Stimulated activated naive CD8-positive, alpha-beta T cell treated with anti-CD3 and anti-CD28 coated beads, Interleukin-15, amount 100 ng/mL, for 72 hours (primary cell): ENCODE data around the gene GALK2.
"Not testable (repeated sequence)": the region's sequence is repeated elsewhere in the genome, so short reads cannot be mapped to it uniquely, and the experiment has no call there.

Source experiments
- ATAC-seq: fragments of 150-1000 bp; cut with Tn5 transposase; 2 replicates; pipeline ENCODE4 v1.10.0; 2021; ENCODE audit warnings: mild to moderate bottlenecking, moderate library complexity
- DNase-seq, 2 donors: peaks; one replicate each; pipeline ENCODE4 v3.0.0; 2021 to 2022
- H3K27ac Mint-ChIP-seq, 2 donors: one replicate each; pipeline ENCODE4 v1.8.0; 2022; ENCODE audit warnings: mild to moderate bottlenecking in 2 of 2, mixed read lengths in 2 of 2, moderate library complexity in 2 of 2
- H3K27me3 Mint-ChIP-seq: one replicate; pipeline ENCODE4 v1.8.0; 2022; ENCODE audit warnings: mixed read lengths
- H3K4me1 Mint-ChIP-seq: one replicate; pipeline ENCODE4 v1.8.0; 2022; ENCODE audit warnings: mild to moderate bottlenecking, mixed read lengths
- H3K4me3 Mint-ChIP-seq, 2 donors: one replicate each; pipeline ENCODE4 v1.8.0; 2022; ENCODE audit warnings: mild to moderate bottlenecking in 2 of 2, mixed read lengths in 2 of 2, moderate library complexity in 1 of 2
- H3K9me3 Mint-ChIP-seq, 2 donors: one replicate each; pipeline ENCODE4 v1.8.0; 2022; ENCODE audit warnings: mixed read lengths in 2 of 2

GALK2 gene

DNA sequence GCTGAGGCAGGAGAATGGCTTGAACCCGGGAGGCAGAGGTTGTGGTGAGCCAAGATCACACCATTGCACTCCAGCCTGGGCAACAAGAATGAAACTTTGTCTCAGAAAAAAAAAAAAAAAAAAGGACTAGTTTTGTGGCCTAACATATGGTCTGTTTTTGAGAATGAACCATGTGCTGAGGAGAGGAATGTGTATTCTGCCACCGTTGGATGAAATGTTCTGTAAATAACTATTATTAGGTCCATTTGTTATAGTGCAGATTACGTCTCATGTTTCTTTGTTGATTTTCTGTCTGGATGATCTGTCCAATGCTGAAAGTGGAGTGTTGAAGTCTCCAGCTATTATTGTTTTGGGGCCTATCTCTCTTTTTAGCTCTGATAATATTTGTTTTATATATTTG, 13.7 kb downstream of the GALK2 start:
- not testable (repeated sequence) for H3K27ac Mint-ChIP-seq, H3K4me3 Mint-ChIP-seq, DNase-seq, ATAC-seq, H3K27me3 Mint-ChIP-seq
- peaks cover 41% of the 10 kb centered on the region for H3K4me1 Mint-ChIP-seq
- peaks cover 0 to 19% of the 10 kb centered on the region in 2 donors for H3K9me3 Mint-ChIP-seq

DNA sequence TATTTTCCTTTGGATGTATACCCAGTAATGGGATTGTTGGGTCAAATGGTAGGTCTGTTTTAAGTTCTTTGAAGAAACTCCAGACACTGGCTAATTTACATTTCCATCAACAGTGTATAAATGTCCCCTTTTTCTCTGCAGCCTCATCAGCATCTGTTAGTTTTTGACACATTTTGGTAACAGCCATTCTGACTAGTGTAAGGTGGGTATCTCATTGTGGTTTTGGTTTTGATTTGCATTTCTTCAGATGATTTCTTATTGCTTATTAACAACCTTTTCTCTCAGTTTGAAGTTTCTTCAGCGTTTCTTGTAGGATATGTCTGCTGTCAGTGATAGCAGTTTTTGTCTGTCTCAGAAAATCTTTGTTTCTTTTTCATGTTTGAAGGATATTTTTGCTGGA, 15.4 kb downstream of the GALK2 start:
- Mint-ChIP-seq H3K4me1 (peaks cover 41% of the 10 kb centered on the region), H3K4me3 (no peak overlapping the region), H3K9me3 (peaks cover 0 to 19% of the 10 kb centered on the region in 2 donors), H3K27ac (peak overlapping the region in 1 of 2 donors; percentile 28), H3K27me3 (no peaks in the 10 kb centered on the region)
- ATAC-seq (peak; percentile 71), DNase-seq (no peak)

DNA sequence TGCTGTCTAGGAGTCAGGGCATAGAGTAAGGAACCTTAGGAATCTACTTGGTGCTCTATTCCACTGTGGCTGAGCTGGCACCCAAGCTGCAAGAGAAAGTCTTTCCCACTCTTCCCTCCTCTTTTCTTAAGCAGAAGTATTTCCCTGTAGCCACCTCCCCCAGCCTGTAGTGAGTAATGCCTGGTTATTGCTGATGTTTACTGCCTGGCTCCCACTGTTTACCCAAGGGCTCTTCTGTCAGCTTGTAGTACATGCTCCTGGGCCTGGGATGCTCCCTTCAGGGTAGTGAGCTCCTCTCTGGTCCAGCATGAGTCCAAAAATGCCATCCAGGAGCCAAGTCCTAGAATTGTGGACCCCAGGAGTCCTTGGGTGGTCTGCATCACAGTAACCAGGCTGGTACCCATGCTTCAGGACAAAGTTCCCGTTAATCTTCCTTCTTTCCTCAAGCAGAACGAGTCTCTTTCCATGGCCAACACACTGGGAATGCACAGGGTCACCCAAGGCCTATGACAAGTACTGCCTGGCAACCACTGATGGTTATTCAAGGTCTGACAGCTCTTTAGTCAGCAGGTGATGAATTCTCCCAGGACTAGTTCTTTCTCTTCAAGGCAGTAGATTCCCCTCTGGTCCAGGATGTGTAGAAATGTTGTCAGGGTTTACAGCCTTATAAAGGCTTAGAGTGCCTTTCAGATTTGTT, 17.6 kb downstream of the GALK2 start:
- H3K4me3 Mint-ChIP-seq = no peak overlapping the region
- peaks cover 54% of the 10 kb centered on the region for H3K4me1 Mint-ChIP-seq
- no peaks in the 10 kb centered on the region for H3K27me3 Mint-ChIP-seq

DNA sequence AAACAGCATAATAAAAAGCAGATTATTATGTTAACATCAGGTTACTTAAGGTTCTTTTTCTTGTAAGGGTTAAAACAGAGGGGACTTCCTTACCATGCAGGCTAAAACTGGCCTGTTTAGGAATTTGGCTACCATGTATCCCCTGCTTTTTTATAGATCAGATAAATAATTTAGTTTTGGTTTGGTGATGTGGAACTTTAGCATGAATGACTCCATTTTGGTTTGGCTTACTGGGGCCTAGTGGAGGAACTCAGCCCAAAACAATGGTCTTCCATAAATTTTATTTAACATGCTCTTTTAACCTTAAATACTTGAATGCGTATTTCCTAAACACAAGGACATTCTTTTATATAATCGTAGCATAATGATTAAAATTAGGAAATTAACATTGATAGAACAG, 18.9 kb downstream of the GALK2 start:
- H3K27ac Mint-ChIP-seq = no peak overlapping the region
- H3K4me1 Mint-ChIP-seq = peaks cover 54% of the 10 kb centered on the region
- H3K4me3 Mint-ChIP-seq = no peak overlapping the region
- ATAC-seq (no peak), DNase-seq (no peak)
- peaks cover 0 to 15% of the 10 kb centered on the region in 2 donors for H3K9me3 Mint-ChIP-seq
- no peaks in the 10 kb centered on the region for H3K27me3 Mint-ChIP-seq

More for the DNA sequence above, 17.6 kb downstream of the GALK2 start:
- peak overlapping the region in 1 of 2 donors; percentile 17 for H3K27ac Mint-ChIP-seq
- DNase-seq (no peak), ATAC-seq (no peak)
- peaks cover 0 to 15% of the 10 kb centered on the region in 2 donors for H3K9me3 Mint-ChIP-seq

DNA sequence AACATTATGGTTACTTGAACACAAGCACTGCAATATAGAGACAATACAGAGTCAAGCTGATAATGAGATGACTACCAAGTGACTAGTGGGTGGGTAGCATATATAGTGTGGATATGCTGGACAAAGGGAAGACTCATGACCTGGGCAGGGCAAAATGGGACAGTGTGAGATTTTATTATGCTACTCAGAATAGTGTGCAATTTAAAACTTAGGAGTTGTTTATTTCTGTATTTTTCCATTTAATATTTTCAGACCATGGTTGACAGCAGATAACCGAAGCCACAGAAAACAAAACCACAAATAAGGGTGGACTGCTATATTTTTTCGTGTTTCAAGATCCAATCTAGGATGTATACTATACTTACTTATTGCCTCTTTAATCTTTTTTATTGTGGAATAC, 19.6 kb downstream of the GALK2 start:
- peaks cover 0 to 9% of the 10 kb centered on the region in 2 donors for H3K9me3 Mint-ChIP-seq
- peaks cover 49% of the 10 kb centered on the region for H3K4me1 Mint-ChIP-seq
- no peak overlapping the region for H3K27ac Mint-ChIP-seq
- no peak for DNase-seq
- no peak for ATAC-seq
- no peak overlapping the region for H3K4me3 Mint-ChIP-seq
- H3K27me3 Mint-ChIP-seq = no peaks in the 10 kb centered on the region

DNA sequence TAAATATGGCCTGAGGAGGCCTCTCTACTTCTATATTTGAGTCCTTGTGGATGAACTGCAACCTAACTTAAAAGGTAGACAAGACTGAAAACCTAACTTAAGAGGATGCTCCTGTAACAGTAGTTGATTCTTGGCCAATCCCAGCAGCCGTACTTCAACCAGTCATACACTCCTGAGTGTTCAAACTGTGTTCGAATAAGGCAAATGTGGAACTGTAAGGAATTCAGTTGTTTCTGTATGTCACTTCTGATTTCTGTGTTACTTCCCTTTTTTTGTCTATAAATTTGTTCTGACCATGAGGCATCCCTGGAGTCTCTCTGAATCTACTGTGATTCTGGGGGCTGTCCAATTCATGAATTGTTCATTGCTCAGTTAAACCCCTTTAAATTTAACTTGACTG, 20.5 kb downstream of the GALK2 start:
- Mint-ChIP-seq H3K4me1 (peaks cover 43% of the 10 kb centered on the region), H3K9me3 (peaks cover 0 to 6% of the 10 kb centered on the region in 2 donors), H3K27ac (no peak overlapping the region), H3K27me3 (no peaks in the 10 kb centered on the region), H3K4me3 (no peak overlapping the region)
- DNase-seq = no peak
- ATAC-seq = no peak

DNA sequence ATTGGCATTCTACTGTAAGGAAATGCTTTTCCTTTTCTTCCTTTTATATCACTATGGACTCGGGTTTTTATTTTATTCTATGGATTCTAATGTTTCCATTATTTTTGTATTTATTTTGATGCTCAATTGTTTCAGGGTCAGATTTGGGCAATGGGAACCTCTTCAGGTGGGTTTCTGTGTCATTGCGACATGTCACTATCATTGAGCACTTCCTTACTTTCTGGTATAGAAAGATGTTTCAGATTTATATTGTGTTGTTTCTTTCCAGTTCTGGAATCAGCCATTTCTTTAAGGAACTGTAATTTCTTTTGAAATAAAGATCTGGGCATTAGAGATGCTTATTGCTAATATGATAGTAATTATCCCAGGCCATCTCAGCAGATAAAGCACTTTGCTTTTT, 21.8 kb downstream of the GALK2 start:
- H3K9me3 Mint-ChIP-seq = no peaks in the 10 kb centered on the region
- no peak overlapping the region for H3K4me3 Mint-ChIP-seq
- peaks cover 41% of the 10 kb centered on the region for H3K4me1 Mint-ChIP-seq
- no peaks in the 10 kb centered on the region for H3K27me3 Mint-ChIP-seq
- no peak for ATAC-seq
- DNase-seq = no peak
- H3K27ac Mint-ChIP-seq = no peak overlapping the region

DNA sequence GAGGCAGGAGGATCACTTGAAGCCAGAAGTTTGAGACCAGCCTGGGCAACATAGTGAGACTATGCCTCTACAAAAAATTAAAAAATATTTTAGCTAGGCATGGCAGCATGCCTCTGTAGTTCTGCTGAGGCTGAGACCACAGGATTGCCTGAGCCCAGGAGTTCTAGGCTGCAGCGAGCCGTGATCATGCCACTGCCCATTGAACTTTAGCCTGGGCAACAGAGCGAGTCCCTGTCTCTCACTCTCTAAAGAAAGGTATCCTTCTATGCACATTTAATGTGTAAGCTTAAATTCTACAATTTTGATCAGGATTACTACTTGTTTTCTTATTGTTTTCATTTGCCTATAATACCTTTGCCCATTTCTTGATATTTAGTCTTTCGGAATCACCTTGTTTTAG, 26.8 kb downstream of the GALK2 start:
- Mint-ChIP-seq H3K9me3 (no peaks in the 10 kb centered on the region), H3K27ac (no peak overlapping the region), H3K4me1 (peaks cover 13% of the 10 kb centered on the region), H3K4me3 (no peak overlapping the region), H3K27me3 (no peaks in the 10 kb centered on the region)
- DNase-seq (no peak), ATAC-seq (no peak)

DNA sequence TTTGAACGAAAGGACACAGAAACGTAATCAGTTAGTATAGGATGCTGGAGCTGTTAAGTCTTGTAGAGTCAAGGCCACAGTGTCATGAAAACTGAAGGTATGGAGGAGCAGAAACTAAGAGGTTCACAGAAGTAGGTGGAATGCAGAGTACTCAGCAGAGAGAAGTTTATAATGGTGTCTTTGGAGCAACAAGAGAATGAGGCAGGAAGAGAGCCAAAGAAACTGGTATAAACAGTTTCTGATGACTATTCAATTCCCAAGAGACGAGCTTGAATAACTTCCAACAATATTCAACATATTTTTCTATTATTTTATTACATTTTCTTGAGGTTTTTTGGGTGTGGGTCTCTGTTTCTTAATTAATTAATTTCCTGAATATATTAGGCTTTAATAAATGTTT, 29.6 kb downstream of the GALK2 start:
- H3K4me3 Mint-ChIP-seq = no peak overlapping the region
- H3K9me3 Mint-ChIP-seq = peaks cover under 1 to 1% of the 10 kb centered on the region in 2 donors
- ATAC-seq (no peak), DNase-seq (no peak)
- H3K27me3 Mint-ChIP-seq = no peaks in the 10 kb centered on the region
- H3K4me1 Mint-ChIP-seq = peaks cover 11% of the 10 kb centered on the region
- no peak overlapping the region for H3K27ac Mint-ChIP-seq

DNA sequence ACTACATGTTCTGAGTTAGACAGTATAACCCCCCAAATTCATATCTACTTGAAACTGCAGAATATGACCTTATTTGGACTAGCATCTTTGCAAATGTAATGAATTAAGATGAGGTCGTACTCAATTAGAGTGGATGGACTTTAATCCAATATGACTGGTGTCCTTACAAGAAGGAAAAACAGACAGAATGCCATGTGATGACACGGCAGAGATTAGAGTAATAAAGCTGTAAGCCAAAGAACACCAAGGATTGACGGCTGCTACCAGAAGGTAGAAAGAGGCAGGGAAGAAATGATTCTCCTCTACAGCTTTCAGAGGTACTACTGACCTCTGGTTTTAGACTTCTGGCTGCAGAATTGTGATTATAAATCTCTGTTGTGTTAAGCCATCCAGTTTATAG, 30.3 kb downstream of the GALK2 start:
- Mint-ChIP-seq H3K27ac (no peak overlapping the region), H3K27me3 (no peaks in the 10 kb centered on the region), H3K9me3 (peaks cover 7% of the 10 kb centered on the region in 2 donors), H3K4me1 (peaks cover 10% of the 10 kb centered on the region), H3K4me3 (no peak overlapping the region)
- ATAC-seq = no peak
- no peak for DNase-seq

DNA sequence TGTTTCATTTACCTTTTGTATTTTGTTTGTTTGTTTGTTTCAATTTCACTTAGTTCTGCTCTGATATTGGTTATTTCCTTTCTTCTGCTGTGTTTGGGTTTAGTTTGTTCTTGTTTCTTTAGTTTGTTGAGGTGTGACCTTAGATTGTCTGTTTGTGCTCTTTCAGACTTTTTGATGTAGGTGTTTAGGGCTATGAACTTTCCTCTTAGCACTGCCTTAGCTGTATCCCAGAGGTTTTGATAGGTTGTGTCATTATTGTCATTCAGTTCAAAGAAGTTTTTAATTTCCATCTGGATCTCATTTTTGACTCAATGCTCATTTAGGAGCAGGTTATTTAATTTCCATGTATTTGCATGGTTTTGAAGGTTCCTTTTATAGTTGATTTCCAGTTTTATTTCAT, 38.1 kb downstream of the GALK2 start:
- H3K4me3 Mint-ChIP-seq, H3K27me3 Mint-ChIP-seq, H3K4me1 Mint-ChIP-seq, ATAC-seq, DNase-seq, H3K27ac Mint-ChIP-seq: not testable (repeated sequence)
- H3K9me3 Mint-ChIP-seq = peaks cover 46 to 59% of the 10 kb centered on the region in 2 donors

DNA sequence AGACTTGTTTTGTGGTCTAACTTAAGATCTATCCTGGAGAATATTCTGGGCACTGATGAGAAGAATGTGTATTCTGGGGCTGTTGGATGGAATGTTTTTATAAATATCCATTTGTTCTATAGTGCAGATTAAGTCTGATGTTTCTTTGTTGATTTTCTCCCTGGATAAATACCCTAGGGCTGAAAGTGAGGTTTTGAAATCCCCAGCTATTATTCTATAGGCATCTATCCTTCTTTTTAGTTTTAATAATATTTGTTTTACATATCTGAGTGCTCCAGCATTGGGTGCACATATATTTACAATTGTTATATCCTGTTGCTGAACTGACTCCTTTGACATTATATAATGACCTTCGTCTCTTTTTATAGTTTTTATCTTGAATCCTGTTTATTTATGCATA, 42.9 kb downstream of the GALK2 start:
- DNase-seq (no peak), ATAC-seq (no peak)
- Mint-ChIP-seq H3K4me1 (peaks cover 17% of the 10 kb centered on the region), H3K4me3 (no peak overlapping the region), H3K9me3 (peaks cover 30 to 35% of the 10 kb centered on the region in 2 donors), H3K27ac (no peak overlapping the region), H3K27me3 (no peaks in the 10 kb centered on the region)

DNA sequence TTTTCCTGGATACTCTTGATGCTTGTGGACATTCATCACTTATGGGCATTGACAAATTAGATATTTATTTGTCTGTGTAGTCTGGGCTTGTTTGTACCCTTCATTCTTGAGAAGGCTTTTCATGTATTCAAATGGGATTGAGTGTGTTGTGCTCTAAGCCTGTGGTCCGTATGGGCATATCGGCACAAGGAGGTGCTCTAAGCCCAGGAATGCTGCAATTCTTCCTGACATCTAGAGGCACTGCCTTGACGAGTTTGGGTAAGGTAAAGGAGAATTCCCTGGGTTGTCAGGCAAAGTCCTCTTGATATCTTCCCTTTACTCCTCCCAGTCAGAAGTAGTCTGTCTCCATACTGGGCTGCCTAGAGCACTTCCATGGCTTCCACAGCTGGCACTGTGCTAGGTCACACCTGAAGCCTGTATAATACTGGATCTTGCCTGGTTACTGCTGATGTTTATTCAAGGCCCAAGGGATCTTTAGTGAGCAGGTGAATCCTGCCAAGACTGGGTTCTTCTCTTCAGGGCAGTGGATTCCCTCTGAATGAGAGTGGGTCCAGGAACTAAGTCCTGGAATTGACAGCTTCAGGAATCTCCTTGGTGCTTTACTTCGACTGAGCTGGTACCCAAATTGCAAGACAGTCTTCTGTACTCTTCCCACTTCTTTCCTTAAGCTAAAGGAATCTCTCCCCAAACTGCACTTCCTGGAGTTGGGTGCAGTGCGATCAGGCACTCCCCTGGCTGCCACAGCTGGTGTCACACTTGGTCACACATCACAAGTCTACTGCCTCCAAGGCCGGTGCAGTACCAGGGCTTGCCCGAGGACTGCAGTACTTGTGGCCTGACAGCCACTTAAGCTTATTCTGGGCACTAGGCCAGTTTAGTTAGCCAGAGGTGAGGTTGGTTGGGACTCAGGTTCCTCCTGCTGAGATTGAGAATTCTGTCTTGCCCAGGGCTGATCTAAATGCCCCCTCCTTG, 46.0 kb downstream of the GALK2 start:
- H3K4me3 Mint-ChIP-seq = no peak overlapping the region
- DNase-seq (no peak), ATAC-seq (no peak)
- H3K27ac Mint-ChIP-seq = peak overlapping the region in 1 of 2 donors; percentile 4
- peaks cover 8 to 10% of the 10 kb centered on the region in 2 donors for H3K9me3 Mint-ChIP-seq
- H3K27me3 Mint-ChIP-seq = no peaks in the 10 kb centered on the region
- H3K4me1 Mint-ChIP-seq = peaks cover 17% of the 10 kb centered on the region

DNA sequence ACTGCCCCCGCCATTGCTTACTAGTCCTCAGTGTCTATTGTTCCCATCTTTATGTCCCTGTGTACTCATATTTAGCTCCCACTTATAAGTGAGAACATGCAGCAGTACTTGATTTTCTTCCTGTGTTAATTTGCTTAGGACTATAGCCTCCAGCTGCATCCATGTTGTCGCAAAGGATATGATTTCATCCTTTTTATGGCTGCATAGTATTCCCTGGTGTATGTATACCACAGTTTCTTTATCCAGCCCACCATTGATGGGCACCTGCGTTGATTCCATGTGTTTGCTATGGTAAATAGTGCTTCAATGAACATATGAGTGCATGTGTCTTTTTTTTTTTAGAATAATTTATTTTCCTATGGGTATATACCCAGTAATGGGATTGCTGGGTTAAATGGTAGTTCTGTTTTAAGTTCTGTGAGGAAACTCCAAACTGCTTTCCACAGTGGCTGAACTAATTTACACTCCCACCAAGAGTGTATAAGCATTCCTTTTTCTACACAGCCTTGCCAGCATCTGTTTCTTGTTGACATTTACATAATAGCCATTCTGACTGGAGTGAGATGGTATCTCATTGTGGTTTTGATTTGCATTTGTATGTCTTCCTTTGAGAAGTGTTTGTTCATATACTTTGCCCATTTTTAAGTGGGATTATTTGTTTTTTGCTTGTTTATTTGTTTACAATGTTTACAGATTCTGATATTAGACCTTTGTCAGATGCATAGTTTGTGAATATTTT, 53.7 kb downstream of the GALK2 start:
- H3K9me3 Mint-ChIP-seq = peaks cover 18 to 24% of the 10 kb centered on the region in 2 donors
- no peak overlapping the region for H3K27ac Mint-ChIP-seq
- no peaks in the 10 kb centered on the region for H3K27me3 Mint-ChIP-seq

DNA sequence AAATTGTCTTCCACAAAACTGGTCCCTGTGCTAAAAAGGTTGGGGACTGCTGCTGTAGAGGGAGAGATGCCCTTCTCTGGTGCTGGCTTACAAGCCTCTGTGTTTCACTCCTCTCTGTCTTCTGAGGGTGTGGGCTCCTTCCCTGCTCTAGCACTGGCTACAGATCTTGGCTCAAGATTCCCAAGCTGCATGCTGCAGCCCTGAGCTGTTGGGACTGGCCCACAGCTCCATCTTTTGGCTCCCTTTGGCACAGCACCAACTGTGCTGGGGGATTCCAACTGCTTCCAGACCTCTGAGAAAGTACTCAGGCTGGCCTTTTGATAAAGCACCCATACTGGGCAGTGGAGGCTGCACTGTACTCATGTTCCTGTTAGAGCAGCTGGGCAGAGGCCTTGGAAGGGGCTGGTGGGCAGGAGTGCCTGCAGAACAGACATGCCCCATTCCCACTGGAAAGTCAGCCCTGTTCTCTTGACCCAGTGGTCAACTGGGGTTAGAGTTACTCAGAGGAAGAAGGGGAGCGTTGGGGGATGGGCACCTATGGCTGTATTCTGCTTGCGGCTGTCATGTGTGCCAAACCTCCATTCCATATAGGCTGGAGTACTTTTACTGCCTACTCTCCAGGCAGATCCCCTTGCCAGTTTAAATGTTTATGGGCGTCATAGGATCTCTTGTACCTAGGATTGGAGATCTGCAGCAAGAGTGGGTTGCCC, 55.7 kb downstream of the GALK2 start:
- Mint-ChIP-seq H3K4me1 (peaks cover 30% of the 10 kb centered on the region), H3K27ac (no peak overlapping the region), H3K27me3 (no peaks in the 10 kb centered on the region), H3K9me3 (peaks cover 19 to 23% of the 10 kb centered on the region in 2 donors), H3K4me3 (no peak overlapping the region)
- no peak for DNase-seq
- ATAC-seq = peak; percentile 31

More for the DNA sequence above, 53.7 kb downstream of the GALK2 start:
- H3K4me3 Mint-ChIP-seq = no peak overlapping the region
- no peak for DNase-seq
- no peak for ATAC-seq
- peaks cover 23% of the 10 kb centered on the region for H3K4me1 Mint-ChIP-seq
